HG03432 (cell line): ENCODE results near the gene PAPOLB.

ENCODE experiments used
- ATAC-seq: cut with Tn5 transposase; IDR thresholded peaks from one replicate; pipeline ENCODE4 v1.9.1; 2021; ENCODE audit warnings: mild to moderate bottlenecking, moderate library complexity; ENCODE audit not compliant: unreplicated experiment

Gene PAPOLB

GRCh38 chr7:4878336-4879335 is 16.8 kb upstream of the PAPOLB start:
- ATAC-seq: no peak

GRCh38 chr7:4876586-4876985 is 14.8 kb upstream of the PAPOLB start:
- ATAC-seq: no peak

GRCh38 chr7:4875391-4875790 is 13.6 kb upstream of the PAPOLB start:
- ATAC-seq: no peak

- ATAC-seq: no peak
These were observed 11.5 kb upstream of the PAPOLB start for GRCh38 chr7:4873071-4873944.

GRCh38 chr7:4871930-4872675 is 10.3 kb upstream of the PAPOLB start:
- no peak for ATAC-seq

GRCh38 chr7:4871056-4871680 is 9.3 kb upstream of the PAPOLB start:
- no peak for ATAC-seq

GRCh38 chr7:4868493-4868892 is 6.7 kb upstream of the PAPOLB start:
- no peak for ATAC-seq

- ATAC-seq: no peak
These were observed 5.0 kb upstream of the PAPOLB start for GRCh38 chr7:4866528-4867496.

GRCh38 chr7:4862156-4862555 is 326 bp upstream of the PAPOLB start:
- ATAC-seq: no peak

- ATAC-seq: no peak
These were observed 603 bp downstream of the PAPOLB start for GRCh38 chr7:4861227-4861626.

GRCh38 chr7:4857189-4857588 is 4.6 kb downstream of the PAPOLB start:
- no peak for ATAC-seq

- no peak for ATAC-seq
These were observed 5.3 kb downstream of the PAPOLB start for GRCh38 chr7:4856336-4857057.

- no peak for ATAC-seq
These were observed 6.9 kb downstream of the PAPOLB start for GRCh38 chr7:4854916-4855315.

GRCh38 chr7:4851459-4852422 is 10.1 kb downstream of the PAPOLB start:
- ATAC-seq: no peak

GRCh38 chr7:4850262-4850795 is 11.5 kb downstream of the PAPOLB start:
- no peak for ATAC-seq

- ATAC-seq: no peak
These were observed 12.4 kb downstream of the PAPOLB start for GRCh38 chr7:4849390-4849789.

- ATAC-seq: no peak
These were observed 16.1 kb downstream of the PAPOLB start for GRCh38 chr7:4845740-4846142.
